ENCODE results near the gene TCP11L1. TPM values are rescaled to one million over a fixed set of nuclear protein-coding genes. Genes with fewer than 3 reads are reported as not detected.

Gene TCP11L1
- total RNA-seq, 2 experiments from 2014 or later: 24.6 to 26.1 TPM

GRCh38 chr11:33063326-33063881 is 24.0 kb downstream of the TCP11L1 start:
- H3K27ac ChIP-seq (ENCODE audit: low read depth, low read length, poor library complexity, severe bottlenecking): no peak overlapping the region
- H3K4me2 ChIP-seq (ENCODE audit: low read length): no peak overlapping the region
- no peak overlapping the region for H2AFZ ChIP-seq (ENCODE audit: low read length)
- H3K9me2 ChIP-seq (ENCODE audit: insufficient read depth, low read length): no peaks in the 10 kb centered on the region
- CTCF ChIA-PET (ENCODE audit: unreplicated experiment): no interaction called here
- peaks cover 67% of the 10 kb centered on the region for H3K36me3 ChIP-seq (ENCODE audit: insufficient read depth, low read length)
- H3K4me3 ChIP-seq (ENCODE audit: low read depth, low read length, poor library complexity, severe bottlenecking): no peak overlapping the region
- no peaks in the 10 kb centered on the region for H3K9me3 ChIP-seq (ENCODE audit: low read length)
- no peaks in the 10 kb centered on the region for H3K79me2 ChIP-seq (ENCODE audit: insufficient read depth, low read depth, low read length)
- POLR2A ChIA-PET: interaction anchor here (0.7 to 2.1 kb wide), 3 partner anchors 13 to 24 kb away, joined by 3 to 6 read pairs (median 3); partner anchors contain the start of gene TCP11L1
- H4K20me1 ChIP-seq (ENCODE audit: insufficient read depth, low read length): no peaks in the 10 kb centered on the region
- no peak for DNase-seq (ENCODE audit: low spot score)
- no TSS peak for BruUV-seq (replicated peaks)
- TF ChIP-seq EZH2phosphoT487 (IDR thresholded peaks at IDR 0.05; ENCODE audit: borderline replicate concordance, low read depth, low read length): no peak
- no peak for TF ChIP-seq CTCF (conservative IDR thresholded peaks at IDR 0.05; ENCODE audit: low read length)
- H3K4me1 ChIP-seq (ENCODE audit: insufficient read depth, low read length, poor library complexity, severe bottlenecking): peaks cover 8% of the 10 kb centered on the region
- intact Hi-C loops (cut with micrococcal nuclease; ENCODE audit: unreplicated experiment): no loop called here

- Histone ChIP-seq H3K36me3 (ENCODE audit: insufficient read depth, low read length) (peaks cover 66% of the 10 kb centered on the region), H3K4me2 (ENCODE audit: low read length) (no peak overlapping the region), H3K27ac (ENCODE audit: low read depth, low read length, poor library complexity, severe bottlenecking) (no peak overlapping the region), H3K4me1 (ENCODE audit: insufficient read depth, low read length, poor library complexity, severe bottlenecking) (peaks cover 8% of the 10 kb centered on the region), H3K4me3 (ENCODE audit: low read depth, low read length, poor library complexity, severe bottlenecking) (no peak overlapping the region), H4K20me1 (ENCODE audit: insufficient read depth, low read length) (no peaks in the 10 kb centered on the region), H3K79me2 (ENCODE audit: insufficient read depth, low read depth, low read length) (no peaks in the 10 kb centered on the region), H3K9me2 (ENCODE audit: insufficient read depth, low read length) (no peaks in the 10 kb centered on the region), H3K9me3 (ENCODE audit: low read length) (no peaks in the 10 kb centered on the region), H2AFZ (ENCODE audit: low read length) (no peak overlapping the region)
- intact Hi-C loops (cut with micrococcal nuclease; ENCODE audit: unreplicated experiment): loop anchor here (2.0 kb wide), 1 partner anchor 255 kb away; no protein-coding TSS in a partner anchor
- no TSS peak for BruUV-seq (replicated peaks)
- no peak for DNase-seq (ENCODE audit: low spot score)
- ChIA-PET CTCF (ENCODE audit: unreplicated experiment) (no interaction called here), POLR2A (interaction anchor here (0.7 to 2.1 kb wide), 2 partner anchors 21 to 25 kb away, joined by 3 to 6 read pairs; partner anchors contain the start of gene TCP11L1)
- no peak for TF ChIP-seq CTCF (conservative IDR thresholded peaks at IDR 0.05; ENCODE audit: low read length)
- TF ChIP-seq EZH2phosphoT487 (IDR thresholded peaks at IDR 0.05; ENCODE audit: borderline replicate concordance, low read depth, low read length): no peak
Measured at GRCh38 chr11:33064033-33064825, 24.9 kb downstream of the TCP11L1 start.
